Psoas muscle (tissue), 8 donors: Measurements from ENCODE around the gene KLF15. TPM values are rescaled to one million over a fixed set of nuclear protein-coding genes. Genes with fewer than 3 reads are reported as not detected.

Source experiments
- ATAC-seq, 4 donors: fragments of 200-7000 bp; cut with Tn5 transposase; one replicate each; pipeline ENCODE4 v1.9.1; 2020; ENCODE audit warnings: moderate library complexity in 3 of 4, mild to moderate bottlenecking in 2 of 4
- DNase-seq, 2 donors: peaks; one replicate each; pipeline ENCODE4 v3.0.0-alpha.2; 2020
- H3K27ac ChIP-seq: fragments of 200-600 bp; one replicate; pipeline ENCODE4 v1.8.0; 2022
- H3K27me3 ChIP-seq, 3 donors: fragments of 200-600 bp in 1 of 3; one replicate each; pipeline versions ENCODE4 v1.6.1 to v1.8.0; 2013 to 2022; ENCODE audit warnings: low read length in 2 of 3, mild to moderate bottlenecking in 2 of 3, moderate library complexity in 1 of 3; ENCODE audit not compliant: insufficient read depth in 3 of 3
- H3K36me3 ChIP-seq, 2 donors: fragments of 200-600 bp in 1 of 2; one replicate each; pipeline versions ENCODE4 v1.6.1 to v1.8.0; 2013 to 2022; ENCODE audit warnings: low read depth in 1 of 2, mild to moderate bottlenecking in 1 of 2, moderate library complexity in 1 of 2; ENCODE audit not compliant: insufficient read depth in 1 of 2
- H3K4me1 ChIP-seq: fragments of 200-600 bp; one replicate; pipeline ENCODE4 v1.8.0; 2022
- H3K4me3 ChIP-seq: fragments of 200-600 bp; one replicate; pipeline ENCODE4 v1.8.0; 2022; ENCODE audit warnings: mild to moderate bottlenecking
- H3K9me3 ChIP-seq: fragments of 200-600 bp; one replicate; pipeline ENCODE4 v1.8.0; 2022
- CTCF ChIP-seq: fragments of 200-600 bp; IDR thresholded peaks from one replicate; pipeline ENCODE4 v1.8.0; 2022; ENCODE audit warnings: antibody characterized with exemption
- whole genome bisulfite sequencing, 3 donors: extraction: QIAGEN DNeasy Blood & Tissue Kit; methylation state at CpG; one replicate each; pipeline versions ENCODE4 v1.1.6 to v1.1.7; 2013; 5-methylcytosine and 5-hydroxymethylcytosine counted together
- intact Hi-C, 2 donors: fragments of 100-400 bp; cut with DNase I; formaldehyde crosslinking; loops; one replicate each; pipeline versions ENCODE4 v1.11.0 to v1.14.2; 2022
- polyA plus RNA-seq, 3 donors: library from polyadenylated mRNA; stranded (reverse); fragments of 200-250 nt; gene quantifications; one replicate each; pipeline ENCODE4 v1.2.3, GENCODE V29; 2013
- total RNA-seq, 4 donors: library from RNA; stranded (reverse); fragmentation: NEBNext Ultra II Directional in 2 of 4; extraction: Animal tissue kit (Norgen Biotek cat#: 25700) in 2 of 4; gene quantifications; one replicate each; pipeline versions ENCODE4 v1.2.1 to v1.2.4, GENCODE V29; 2021 to 2023
- donor health status: healthy with polysubstance abuse.
- donor health status: DM: no; HTN: no; CAD: no; lungs with moderate emphysema.
- donor health status: Bipolar disorder and iron deficiency.
- donor health status: healthy.
- donor health status: DM: yes; HTN: yes; CAD: no.
- donor health status: DM: no; HTN: no; CAD: no.
- donor health status: DM: no; HTN: no; CAD: no.
- donor health status: DM: yes; HTN: yes; CAD: no.

KLF15 gene
- total and polyA plus RNA-seq, 7 donors = 13.2 to 77.6 (median 37.8) TPM

GRCh38 chr3:126303272-126303671 lies 53.9 kb downstream of the KLF15 start:
- ATAC-seq (no peak), DNase-seq (no peak)
- intact Hi-C loops = no loop called here
- no peak for TF ChIP-seq CTCF
- Histone ChIP-seq H3K9me3 (no peaks in the 10 kb centered on the region), H3K27me3 (no peaks in the 10 kb centered on the region), H3K36me3 (no peaks in the 10 kb centered on the region), H3K4me1 (no peaks in the 10 kb centered on the region), H3K27ac (no peak overlapping the region), H3K4me3 (no peak overlapping the region)

- ATAC-seq (peak in 2 of 4 donors; percentile 41 to 58), DNase-seq (no peak)
- Histone ChIP-seq H3K27me3 (no peaks in the 10 kb centered on the region), H3K4me3 (no peak overlapping the region), H3K36me3 (no peaks in the 10 kb centered on the region), H3K9me3 (no peaks in the 10 kb centered on the region), H3K27ac (no peak overlapping the region), H3K4me1 (no peaks in the 10 kb centered on the region)
- 68 to 78% (median 70%) methylated on average over 15 of the region's 15 CpGs for WGBS, 3 donors
- intact Hi-C loops = no loop called here
- no peak for TF ChIP-seq CTCF
These were observed 56.3 kb downstream of the KLF15 start for GRCh38 chr3:126300761-126301481.

- WGBS, 3 donors = 88 to 91% (median 88%) methylated on average over 21 to 22 of the region's 22 CpGs
- DNase-seq (no peak), ATAC-seq (no peak)
- Histone ChIP-seq H3K27ac (no peak overlapping the region), H3K36me3 (no peaks in the 10 kb centered on the region), H3K4me1 (no peaks in the 10 kb centered on the region), H3K4me3 (no peak overlapping the region), H3K9me3 (no peaks in the 10 kb centered on the region), H3K27me3 (no peaks in the 10 kb centered on the region)
- TF ChIP-seq CTCF = no peak
- intact Hi-C loops = no loop called here
These were observed 57.0 kb downstream of the KLF15 start for GRCh38 chr3:126300001-126300760.

GRCh38 chr3:126295407-126295939 lies 61.7 kb downstream of the KLF15 start:
- no peak overlapping the region for H3K27ac ChIP-seq
- no peak for TF ChIP-seq CTCF
- 78 to 86% (median 81%) methylated on average over 4 of the region's 4 CpGs for WGBS, 3 donors
- no peaks in the 10 kb centered on the region for H3K27me3 ChIP-seq
- intact Hi-C loops = no loop called here
- H3K9me3 ChIP-seq = no peaks in the 10 kb centered on the region
- H3K4me3 ChIP-seq = no peak overlapping the region
- DNase-seq = no peak
- H3K4me1 ChIP-seq = no peaks in the 10 kb centered on the region
- peak in 2 of 4 donors; percentile 7 to 26 for ATAC-seq
- H3K36me3 ChIP-seq = no peaks in the 10 kb centered on the region
